HepG2 (cell line): ENCODE measurements around the gene ARPC1A. TPM values are rescaled to one million over a fixed set of nuclear protein-coding genes. Genes with fewer than 3 reads are reported as not detected.

Experiments used
- ATAC-seq: fragments of 200-7000 bp; cut with Tn5 transposase; 3 replicates; pipeline ENCODE4 v1.9.1; 2020; ENCODE audit warnings: mild to moderate bottlenecking, moderate library complexity
- BruUV-seq: library from RNA; stranded (reverse); fragments of 400-500 nt; replicated peaks from 2 replicates; lab custom pipeline; 2021; lab: Mats Ljungman, UMichigan
- CTCF ChIA-PET: fragments of 300-600 bp; formaldehyde crosslinking; extraction: SDS; loops from one replicate; lab custom pipeline; 2021; ENCODE audit warnings: low total read pairs, inconsistent platforms, low intra/inter-chr PET ratio; lab: Yijun Ruan, JAX
- POLR2A ChIA-PET: fragments of 350-600 bp; sonication (Branson Sonifier 250); formaldehyde crosslinking; loops from one replicate; lab custom pipeline; 2020; ENCODE audit warnings: antibody characterized with exemption, inconsistent platforms; lab: Yijun Ruan, JAX
- DNase-seq: peaks from one replicate; pipeline ENCODE4 v3.0.0-alpha.2; 2015; ENCODE audit warnings: low spot score
- FAIRE-seq: peaks from 3 replicates; lab custom pipeline; 2011; peaks lifted over from hg19 to GRCh38; lab: Jason Lieb, UNC
- H2AFZ ChIP-seq: one replicate; pipeline ENCODE4 v1.6.1; 2011; ENCODE audit warnings: low read length, inconsistent platforms
- H3K27ac ChIP-seq: fragments of 300-600 bp; 3 replicates; pipeline ENCODE4 v1.8.0; 2011; ENCODE audit warnings: mixed run types, mild to moderate bottlenecking, mixed read lengths, low read length, inconsistent platforms; ENCODE audit not compliant: insufficient read depth; ENCODE audit errors: extremely low read length
- H3K27me3 ChIP-seq, 2 experiments: fragments of 200-600 bp in 1 of 2; 2 replicates in 1 of 2; 3 replicates in 1 of 2; pipeline versions ENCODE4 v1.6.0 to v1.8.0; 2011; ENCODE audit warnings: low read length in 2 of 2, mild to moderate bottlenecking in 2 of 2, moderate library complexity in 2 of 2, inconsistent platforms in 1 of 2; ENCODE audit not compliant: insufficient read depth in 2 of 2, control insufficient read depth in 1 of 2
- H3K36me3 ChIP-seq, 2 experiments: fragments of 200-600 bp in 1 of 2; replicated peaks in 1 of 2; 2 replicates in 1 of 2; 3 replicates in 1 of 2; pipeline versions ENCODE4 v1.5.1 to v1.8.0; 2011; ENCODE audit warnings: low read length in 2 of 2, inconsistent platforms in 1 of 2; ENCODE audit not compliant: insufficient read depth in 2 of 2, control insufficient read depth in 1 of 2
- H3K4me1 ChIP-seq: 2 replicates; pipeline ENCODE4 v1.5.1; 2012; ENCODE audit warnings: low read length, inconsistent platforms; ENCODE audit not compliant: insufficient read depth
- H3K4me2 ChIP-seq: 2 replicates; pipeline ENCODE4 v1.6.0; 2011; ENCODE audit warnings: low read depth, low read length, inconsistent platforms
- H3K4me3 ChIP-seq, 3 experiments: fragments of 200-600 bp in 1 of 3; sonication (generic), shearing (Covaris generic) in 1 of 3; replicated peaks in 1 of 3; 2 replicates each; pipeline ENCODE4 v1.5.1; 2011 to 2016; ENCODE audit warnings: low read length in 3 of 3, inconsistent platforms in 2 of 3, low read depth in 2 of 3, mild to moderate bottlenecking in 2 of 3, control low read depth in 1 of 3, mixed read lengths in 1 of 3; ENCODE audit not compliant: insufficient read depth in 1 of 3
- H3K79me2 ChIP-seq: one replicate; pipeline ENCODE4 v1.6.1; 2011; ENCODE audit warnings: low read length, inconsistent platforms; ENCODE audit not compliant: insufficient read depth
- H3K9ac ChIP-seq: 2 replicates; pipeline ENCODE4 v1.6.0; 2011; ENCODE audit warnings: mild to moderate bottlenecking, low read depth, low read length, inconsistent platforms; ENCODE audit not compliant: insufficient read depth
- H3K9me3 ChIP-seq: 2 replicates; pipeline ENCODE4 v1.5.1; 2012; ENCODE audit warnings: mild to moderate bottlenecking, low read length
- H4K20me1 ChIP-seq: 2 replicates; pipeline ENCODE4 v1.6.0; 2011; ENCODE audit warnings: inconsistent platforms, mild to moderate bottlenecking, low read length, moderate library complexity; ENCODE audit not compliant: insufficient read depth
- AGO2 ChIP-seq: fragments of 200-400 bp; formaldehyde crosslinking; optimal IDR thresholded peaks from 2 replicates; pipeline ENCODE3; 2017; ENCODE audit warnings: mild to moderate bottlenecking, low read depth, low read length, moderate library complexity
- GABPA ChIP-seq, 2 experiments: IDR thresholded peaks; 2 replicates each; pipeline ENCODE4 v1.6.1; 2011 to 2016; ENCODE audit warnings: low read depth in 2 of 2, low read length in 1 of 2, missing biosample characterization in 1 of 2, missing genetic modification characterization in 1 of 2
- GTF3A ChIP-seq: sonication (generic); formaldehyde crosslinking; conservative IDR thresholded peaks from 2 replicates; pipeline ENCODE4 v1.4.0; 2020; ENCODE audit warnings: mild to moderate bottlenecking, missing genetic modification reagents
- GZF1 ChIP-seq: sonication (generic); formaldehyde crosslinking; IDR thresholded peaks from 2 replicates; pipeline ENCODE4 v1.5.1; 2020; ENCODE audit warnings: mild to moderate bottlenecking, missing genetic modification reagents
- KAT8 ChIP-seq: IDR thresholded peaks from 2 replicates; pipeline ENCODE4 v1.6.1; 2016; ENCODE audit warnings: missing genetic modification reagents, missing compliant biosample characterization
- PCBP1 ChIP-seq: fragments of 200-400 bp; formaldehyde crosslinking; IDR thresholded peaks from 2 replicates; pipeline ENCODE4 v1.6.1; 2017; ENCODE audit warnings: mild to moderate bottlenecking, low read depth, low read length, borderline replicate concordance
- POLR2AphosphoS5 ChIP-seq: IDR thresholded peaks from 2 replicates; pipeline ENCODE4 v1.6.1; 2012; ENCODE audit warnings: low read depth, low read length
- ZNF225 ChIP-seq: sonication (generic); formaldehyde crosslinking; IDR thresholded peaks from 2 replicates; pipeline ENCODE4 v1.4.0; 2020; ENCODE audit warnings: mild to moderate bottlenecking, missing genetic modification reagents
- WGBS: methylation state at CpG from one replicate; pipeline ENCODE4 v1.1.6; 2017; ENCODE audit warnings: low lambda C conversion rate; 5-methylcytosine and 5-hydroxymethylcytosine counted together
- in situ Hi-C: cut with HindIII; loops from 2 replicates; pipeline ENCODE4 v1.10.0; 2017; ENCODE audit warnings: low pct_unique_long_range_greater_than_20kb; ENCODE audit not compliant: extremely low pct_ligation_motif_present
- intact Hi-C: fragments of 100-400 bp; cut with micrococcal nuclease; formaldehyde crosslinking; loops from one replicate; pipeline ENCODE4 v1.10.0; 2022; ENCODE audit not compliant: unreplicated experiment
- polyA plus RNA-seq, 8 experiments: library from polyadenylated mRNA; depleted of rRNA in 3 of 8; stranded (reverse) in 7 of 8; unstranded in 1 of 8; fragments of >200 nt; fragmentation: Illumina TruSeq in 4 of 8; extraction: Trizol in 4 of 8; gene quantifications; 2 replicates each; pipeline versions ENCODE4 v1.2.1 to v1.2.3, GENCODE V29; 2011 to 2016; ENCODE audit warnings: low read depth in 4 of 8, missing spikeins in 1 of 8, mixed read lengths in 1 of 8; ENCODE audit not compliant: insufficient read depth in 1 of 8
- total RNA-seq, 5 experiments: library from RNA; depleted of rRNA; stranded (reverse); fragments of >200 nt; fragmentation: Illumina TruSeq; extraction: Trizol; gene quantifications; 2 replicates each; pipeline ENCODE4 v1.2.3, GENCODE V29; 2016; ENCODE audit warnings: low read depth in 1 of 5
- TF ChIP-seq, protein P1 (sequence below): sonication (generic); formaldehyde crosslinking; IDR thresholded peaks from 2 replicates; pipeline ENCODE4 v1.5.1; 2020; ENCODE audit warnings: mild to moderate bottlenecking, missing genetic modification reagents
- TF ChIP-seq, protein P2 (sequence below): sonication (generic); formaldehyde crosslinking; IDR thresholded peaks from 2 replicates; pipeline ENCODE4 v1.5.0; 2020; ENCODE audit warnings: mild to moderate bottlenecking, missing genetic modification reagents, borderline replicate concordance
- TF ChIP-seq, protein P3 (sequence below): sonication (generic); formaldehyde crosslinking; IDR thresholded peaks from 2 replicates; pipeline ENCODE4 v1.4.0; 2020; ENCODE audit warnings: missing genetic modification reagents

The ARPC1A gene
- total and polyA plus RNA-seq, 2 of the 13 experiments (the other 11 are each of a cell fraction or from before 2014, with no cell fraction given), result 44.3 to 88.5 TPM

DNA sequence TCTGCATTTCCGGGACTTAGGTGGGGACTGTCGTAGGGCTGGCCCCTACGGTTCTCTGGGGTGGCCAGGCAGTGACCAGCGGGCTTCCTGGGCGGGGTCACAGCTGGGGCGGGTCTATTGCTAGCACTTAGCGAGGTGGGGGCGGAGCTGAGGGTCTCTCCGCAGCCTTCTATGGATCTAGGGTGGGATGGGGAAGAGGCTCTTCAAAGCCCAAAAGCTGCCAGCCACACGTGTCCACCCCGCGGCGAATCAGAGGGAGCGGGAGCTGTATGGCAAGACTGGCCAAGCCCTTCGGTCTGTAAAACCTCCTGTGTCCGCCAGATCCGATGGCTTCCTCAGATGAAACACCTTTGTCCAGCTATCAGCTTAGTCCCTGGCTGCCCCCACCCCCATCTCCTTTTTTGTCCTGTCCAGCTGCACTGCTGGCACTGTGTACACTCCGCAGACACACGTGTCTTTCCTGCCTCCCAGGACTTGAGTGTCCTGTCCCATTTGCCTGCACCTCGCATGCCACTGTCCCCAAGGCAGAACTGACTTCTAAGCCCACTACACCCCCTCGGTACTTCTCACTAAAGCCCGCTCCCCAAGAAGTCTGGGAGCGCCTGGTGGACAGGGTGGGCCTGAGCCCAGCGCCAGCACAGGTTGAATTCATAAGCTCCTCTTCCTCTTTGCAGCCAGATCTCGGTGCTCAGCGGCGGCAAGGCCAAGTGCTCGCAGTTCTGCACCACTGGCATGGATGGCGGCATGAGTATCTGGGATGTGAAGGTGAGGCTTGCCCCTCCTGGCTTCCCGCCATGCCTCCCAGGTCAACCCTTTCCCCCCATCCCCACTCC is 67.9 kb downstream of the ARPC1A start:
- no peak overlapping the region for H2AFZ ChIP-seq
- TF ChIP-seq AGO2 (peak; percentile 34), POLR2AphosphoS5 (0 out of 2 replicates have a peak, but pooled peaks have one; percentile 15), PCBP1 (no peak), GZF1 (CRISPR knock-in tag) (no peak), GTF3A (CRISPR knock-in tag) (no peak), KAT8 (CRISPR knock-in tag) (no peak), GABPA (IDR thresholded peaks at IDR 0.05; ENCODE audit: low read depth, low read length) (no peak), GABPA (CRISPR knock-in tag; IDR thresholded peaks at IDR 0.05; ENCODE audit: low read depth) (no peak), ZNF225 (no peak)
- TF ChIP-seq, protein P1, sequence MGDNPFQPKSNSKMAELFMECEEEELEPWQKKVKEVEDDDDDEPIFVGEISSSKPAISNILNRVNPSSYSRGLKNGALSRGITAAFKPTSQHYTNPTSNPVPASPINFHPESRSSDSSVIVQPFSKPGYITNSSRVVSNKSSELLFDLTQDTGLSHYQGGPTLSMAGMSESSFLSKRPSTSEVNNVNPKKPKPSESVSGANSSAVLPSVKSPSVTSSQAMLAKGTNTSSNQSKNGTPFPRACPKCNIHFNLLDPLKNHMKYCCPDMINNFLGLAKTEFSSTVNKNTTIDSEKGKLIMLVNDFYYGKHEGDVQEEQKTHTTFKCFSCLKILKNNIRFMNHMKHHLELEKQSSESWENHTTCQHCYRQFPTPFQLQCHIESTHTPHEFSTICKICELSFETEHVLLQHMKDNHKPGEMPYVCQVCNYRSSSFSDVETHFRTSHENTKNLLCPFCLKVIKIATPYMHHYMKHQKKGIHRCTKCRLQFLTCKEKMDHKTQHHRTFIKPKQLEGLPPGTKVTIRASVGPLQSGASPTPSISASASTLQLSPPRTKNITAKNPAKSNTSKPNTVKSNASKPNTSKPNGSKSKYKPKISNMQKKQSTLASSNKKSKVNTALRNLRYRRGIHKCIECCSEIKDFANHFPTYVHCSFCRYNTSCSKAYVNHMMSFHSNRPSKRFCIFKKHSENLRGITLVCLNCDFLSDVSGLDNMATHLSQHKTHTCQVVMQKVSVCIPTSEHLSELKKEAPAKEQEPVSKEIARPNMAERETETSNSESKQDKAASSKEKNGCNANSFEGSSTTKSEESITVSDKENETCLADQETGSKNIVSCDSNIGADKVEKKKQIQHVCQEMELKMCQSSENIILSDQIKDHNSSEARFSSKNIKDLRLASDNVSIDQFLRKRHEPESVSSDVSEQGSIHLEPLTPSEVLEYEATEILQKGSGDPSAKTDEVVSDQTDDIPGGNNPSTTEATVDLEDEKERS, result no peak
- TF ChIP-seq, protein P2, sequence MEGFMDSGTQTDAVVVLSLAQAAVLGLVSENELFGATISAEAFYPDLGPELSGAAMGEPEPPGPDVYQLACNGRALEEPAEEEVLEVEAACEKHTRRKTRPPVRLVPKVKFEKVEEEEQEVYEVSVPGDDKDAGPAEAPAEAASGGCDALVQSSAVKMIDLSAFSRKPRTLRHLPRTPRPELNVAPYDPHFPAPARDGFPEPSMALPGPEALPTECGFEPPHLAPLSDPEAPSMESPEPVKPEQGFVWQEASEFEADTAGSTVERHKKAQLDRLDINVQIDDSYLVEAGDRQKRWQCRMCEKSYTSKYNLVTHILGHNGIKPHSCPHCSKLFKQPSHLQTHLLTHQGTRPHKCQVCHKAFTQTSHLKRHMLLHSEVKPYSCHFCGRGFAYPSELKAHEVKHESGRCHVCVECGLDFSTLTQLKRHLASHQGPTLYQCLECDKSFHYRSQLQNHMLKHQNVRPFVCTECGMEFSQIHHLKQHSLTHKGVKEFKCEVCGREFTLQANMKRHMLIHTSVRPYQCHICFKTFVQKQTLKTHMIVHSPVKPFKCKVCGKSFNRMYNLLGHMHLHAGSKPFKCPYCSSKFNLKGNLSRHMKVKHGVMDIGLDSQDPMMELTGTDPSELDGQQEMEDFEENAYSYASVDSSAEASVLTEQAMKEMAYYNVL (CRISPR knock-in tag), result no peak
- TF ChIP-seq, protein P3, sequence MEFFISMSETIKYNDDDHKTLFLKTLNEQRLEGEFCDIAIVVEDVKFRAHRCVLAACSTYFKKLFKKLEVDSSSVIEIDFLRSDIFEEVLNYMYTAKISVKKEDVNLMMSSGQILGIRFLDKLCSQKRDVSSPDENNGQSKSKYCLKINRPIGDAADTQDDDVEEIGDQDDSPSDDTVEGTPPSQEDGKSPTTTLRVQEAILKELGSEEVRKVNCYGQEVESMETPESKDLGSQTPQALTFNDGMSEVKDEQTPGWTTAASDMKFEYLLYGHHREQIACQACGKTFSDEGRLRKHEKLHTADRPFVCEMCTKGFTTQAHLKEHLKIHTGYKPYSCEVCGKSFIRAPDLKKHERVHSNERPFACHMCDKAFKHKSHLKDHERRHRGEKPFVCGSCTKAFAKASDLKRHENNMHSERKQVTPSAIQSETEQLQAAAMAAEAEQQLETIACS, result no peak
- TF ChIP-seq, all 625 proteins: peak for 2
- H3K36me3 ChIP-seq, result peaks cover 22 to 72% of the 10 kb centered on the region in 2 experiments
- ATAC-seq, result no peak
- no peaks in the 10 kb centered on the region for H3K27me3 ChIP-seq
- CTCF ChIA-PET, result no interaction called here
- FAIRE-seq, result no peak
- WGBS, result 99% methylated on average over 27 of the region's 30 CpGs
- intact Hi-C loops (no loop called here), in situ Hi-C loops (no loop called here)
- no peak overlapping the region for H3K4me2 ChIP-seq
- H3K9ac ChIP-seq, result no peak overlapping the region
- H3K79me2 ChIP-seq, result no peaks in the 10 kb centered on the region
- H3K9me3 ChIP-seq, result no peaks in the 10 kb centered on the region
- no peaks in the 10 kb centered on the region for H3K4me1 ChIP-seq
- H3K27ac ChIP-seq, result no peak overlapping the region
- no peaks in the 10 kb centered on the region for H4K20me1 ChIP-seq
- POLR2A ChIA-PET, result interaction anchor here (0.7 kb wide), 1 partner anchor 8 kb away, joined by 3 read pairs; no protein-coding TSS in a partner anchor
- no peak overlapping the region for H3K4me3 ChIP-seq
- no TSS peak for BruUV-seq
- DNase-seq, result no peak
